AG08395 (cell line): ENCODE data around the gene C1orf159.
"Not testable (repeated sequence)": the region's sequence is repeated elsewhere in the genome, so short reads cannot be mapped to it uniquely, and the experiment has no call there.

ENCODE experiments used
- DNase-seq: peaks from one replicate; pipeline ENCODE4 v3.0.0; 2012; ENCODE audit warnings: mixed read lengths, low spot score

Gene C1orf159

GRCh38 chr1:1067284-1067859 lies 48.5 kb downstream of the C1orf159 start:
- DNase-seq, result no peak

GRCh38 chr1:1066403-1067283 lies 49.2 kb downstream of the C1orf159 start:
- peak; percentile 35 for DNase-seq

GRCh38 chr1:1065940-1066304 lies 50.0 kb downstream of the C1orf159 start:
- DNase-seq, result not testable (repeated sequence)

GRCh38 chr1:1065265-1065939 lies 50.5 kb downstream of the C1orf159 start:
- DNase-seq, result no peak

- peak; percentile 66 for DNase-seq
These were observed 51.7 kb downstream of the C1orf159 start for GRCh38 chr1:1063945-1064831.

GRCh38 chr1:1063261-1063944 lies 52.5 kb downstream of the C1orf159 start:
- no peak for DNase-seq

GRCh38 chr1:1062348-1063163 lies 53.3 kb downstream of the C1orf159 start:
- DNase-seq, result no peak

- no peak for DNase-seq
These were observed 54.1 kb downstream of the C1orf159 start for GRCh38 chr1:1061682-1062345.

- no peak for DNase-seq
These were observed 55.4 kb downstream of the C1orf159 start for GRCh38 chr1:1060281-1061000.

- peak; percentile 96 for DNase-seq
These were observed 56.2 kb downstream of the C1orf159 start for GRCh38 chr1:1059494-1060280.

- no peak for DNase-seq
These were observed 56.9 kb downstream of the C1orf159 start for GRCh38 chr1:1058921-1059493.

GRCh38 chr1:1058088-1058905 lies 57.6 kb downstream of the C1orf159 start:
- no peak for DNase-seq

- not testable (repeated sequence) for DNase-seq
These were observed 58.2 kb downstream of the C1orf159 start for GRCh38 chr1:1057769-1058087.

- DNase-seq, result no peak
These were observed 59.8 kb downstream of the C1orf159 start for GRCh38 chr1:1055841-1056736.

- no peak for DNase-seq
These were observed 60.9 kb downstream of the C1orf159 start for GRCh38 chr1:1054971-1055370.

GRCh38 chr1:1054099-1054700 lies 61.7 kb downstream of the C1orf159 start:
- DNase-seq, result no peak
